ENCODE data around the gene IRAK2. TPM values are rescaled to one million over a fixed set of nuclear protein-coding genes. Genes with fewer than 3 reads are reported as not detected.
"Not testable (repeated sequence)": the region's sequence is repeated elsewhere in the genome, so short reads cannot be mapped to it uniquely, and the experiment has no call there.

IRAK2 gene
- total RNA-seq, 1 donor from 2014 or later, result 0.69 TPM

GRCh38 chr3:10121064-10121463 lies 43.7 kb upstream of the IRAK2 start:
- DNase-seq (ENCODE audit: low spot score in 2 of 2, unreplicated experiment in 2 of 2), result no peak
- H3K27ac Mint-ChIP-seq, result no peak overlapping the region
- H3K9me3 Mint-ChIP-seq, result no peaks in the 10 kb centered on the region
- TF ChIP-seq, protein P1, sequence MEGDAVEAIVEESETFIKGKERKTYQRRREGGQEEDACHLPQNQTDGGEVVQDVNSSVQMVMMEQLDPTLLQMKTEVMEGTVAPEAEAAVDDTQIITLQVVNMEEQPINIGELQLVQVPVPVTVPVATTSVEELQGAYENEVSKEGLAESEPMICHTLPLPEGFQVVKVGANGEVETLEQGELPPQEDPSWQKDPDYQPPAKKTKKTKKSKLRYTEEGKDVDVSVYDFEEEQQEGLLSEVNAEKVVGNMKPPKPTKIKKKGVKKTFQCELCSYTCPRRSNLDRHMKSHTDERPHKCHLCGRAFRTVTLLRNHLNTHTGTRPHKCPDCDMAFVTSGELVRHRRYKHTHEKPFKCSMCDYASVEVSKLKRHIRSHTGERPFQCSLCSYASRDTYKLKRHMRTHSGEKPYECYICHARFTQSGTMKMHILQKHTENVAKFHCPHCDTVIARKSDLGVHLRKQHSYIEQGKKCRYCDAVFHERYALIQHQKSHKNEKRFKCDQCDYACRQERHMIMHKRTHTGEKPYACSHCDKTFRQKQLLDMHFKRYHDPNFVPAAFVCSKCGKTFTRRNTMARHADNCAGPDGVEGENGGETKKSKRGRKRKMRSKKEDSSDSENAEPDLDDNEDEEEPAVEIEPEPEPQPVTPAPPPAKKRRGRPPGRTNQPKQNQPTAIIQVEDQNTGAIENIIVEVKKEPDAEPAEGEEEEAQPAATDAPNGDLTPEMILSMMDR (IDR thresholded peaks at IDR 0.05; ENCODE audit: unreplicated experiment), result no peak
- no peak overlapping the region for H3K4me3 Mint-ChIP-seq
- H3K36me3 Mint-ChIP-seq, result peaks cover 22% of the 10 kb centered on the region
- peaks cover 7% of the 10 kb centered on the region for H3K4me1 Mint-ChIP-seq
- H3K27me3 Mint-ChIP-seq (ENCODE audit: low read depth), result no peaks in the 10 kb centered on the region

GRCh38 chr3:10122724-10123123 lies 42.0 kb upstream of the IRAK2 start:
- Mint-ChIP-seq H3K9me3 (no peaks in the 10 kb centered on the region), H3K27ac (no peak overlapping the region), H3K27me3 (ENCODE audit: low read depth) (no peaks in the 10 kb centered on the region), H3K4me1 (no peaks in the 10 kb centered on the region), H3K4me3 (no peak overlapping the region), H3K36me3 (peaks cover 35% of the 10 kb centered on the region)
- TF ChIP-seq, protein P1 (IDR thresholded peaks at IDR 0.05; ENCODE audit: unreplicated experiment), result no peak
- no peak for DNase-seq (ENCODE audit: low spot score in 2 of 2, unreplicated experiment in 2 of 2)

DNA sequence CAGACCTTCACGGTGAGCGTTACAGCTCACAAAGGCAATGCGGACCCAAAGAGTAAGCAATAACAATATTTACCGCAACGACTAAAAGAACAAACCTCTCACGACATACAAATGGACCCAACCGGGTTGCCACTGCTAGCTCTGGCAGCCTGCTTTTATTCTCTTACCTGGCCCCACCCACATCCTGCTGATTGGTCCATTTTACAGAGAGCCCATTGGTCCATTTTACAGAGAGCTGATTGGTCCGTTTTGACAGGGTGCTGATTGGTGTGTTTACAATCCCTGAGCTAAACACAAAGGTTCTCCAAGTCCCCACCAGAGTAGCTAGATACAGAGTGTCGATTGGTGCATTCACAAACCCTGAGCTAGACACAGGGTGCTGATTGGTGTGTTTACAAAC lies 28.8 kb upstream of the IRAK2 start:
- not testable (repeated sequence) for H3K36me3 Mint-ChIP-seq; H3K4me1 Mint-ChIP-seq; H3K9me3 Mint-ChIP-seq; DNase-seq (ENCODE audit: low spot score in 2 of 2, unreplicated experiment in 2 of 2); H3K27ac Mint-ChIP-seq; H3K27me3 Mint-ChIP-seq (ENCODE audit: low read depth); H3K4me3 Mint-ChIP-seq

GRCh38 chr3:10136426-10137005 lies 28.2 kb upstream of the IRAK2 start:
- no peaks in the 10 kb centered on the region for H3K9me3 Mint-ChIP-seq
- H3K36me3 Mint-ChIP-seq, result no peaks in the 10 kb centered on the region
- TF ChIP-seq, protein P1 (IDR thresholded peaks at IDR 0.05; ENCODE audit: unreplicated experiment), result no peak
- H3K27me3 Mint-ChIP-seq (ENCODE audit: low read depth), result no peaks in the 10 kb centered on the region
- H3K4me3 Mint-ChIP-seq, result no peak overlapping the region
- H3K4me1 Mint-ChIP-seq, result no peaks in the 10 kb centered on the region
- no peak overlapping the region for H3K27ac Mint-ChIP-seq
- DNase-seq (ENCODE audit: low spot score in 2 of 2, unreplicated experiment in 2 of 2), result no peak

GRCh38 chr3:10137178-10137577 lies 27.5 kb upstream of the IRAK2 start:
- Mint-ChIP-seq H3K27ac (no peak overlapping the region), H3K27me3 (ENCODE audit: low read depth) (no peaks in the 10 kb centered on the region), H3K4me1 (peaks cover 2% of the 10 kb centered on the region), H3K36me3 (no peaks in the 10 kb centered on the region), H3K9me3 (no peaks in the 10 kb centered on the region), H3K4me3 (no peak overlapping the region)
- TF ChIP-seq, protein P1 (IDR thresholded peaks at IDR 0.05; ENCODE audit: unreplicated experiment), result no peak
- DNase-seq (ENCODE audit: low spot score in 2 of 2, unreplicated experiment in 2 of 2), result no peak

DNA sequence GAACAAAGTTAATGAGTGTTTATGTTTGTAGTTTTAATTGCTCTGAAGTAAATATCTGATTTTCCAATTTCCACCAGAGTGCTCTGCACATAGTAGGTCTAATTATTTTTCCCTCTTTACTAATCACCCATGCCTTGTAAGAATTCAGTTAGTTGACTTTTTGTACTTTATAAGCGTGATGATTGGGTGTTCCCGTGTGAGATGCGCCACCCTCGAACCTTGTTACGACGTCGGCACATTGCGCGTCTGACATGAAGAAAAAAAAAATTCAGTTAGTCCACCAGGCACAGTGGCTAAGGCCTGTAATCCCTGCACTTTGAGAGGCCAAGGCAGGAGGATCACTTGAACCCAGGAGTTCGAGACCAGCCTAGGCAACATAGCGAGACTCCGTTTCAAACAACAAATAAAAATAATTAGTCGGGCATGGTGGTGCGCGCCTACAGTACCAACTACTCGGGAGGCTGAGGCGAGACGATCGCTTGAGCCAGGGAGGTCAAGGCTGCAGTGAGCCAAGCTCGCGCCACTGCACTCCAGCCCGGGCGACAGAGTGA lies 23.6 kb upstream of the IRAK2 start:
- TF ChIP-seq, protein P1 (IDR thresholded peaks at IDR 0.05; ENCODE audit: unreplicated experiment), result no peak
- Mint-ChIP-seq H3K4me1 (peaks cover 20% of the 10 kb centered on the region), H3K9me3 (no peaks in the 10 kb centered on the region), H3K4me3 (peak overlapping the region; percentile 91), H3K36me3 (peaks cover 8% of the 10 kb centered on the region), H3K27ac (no peak overlapping the region), H3K27me3 (ENCODE audit: low read depth) (no peaks in the 10 kb centered on the region)
- DNase-seq (ENCODE audit: low spot score in 2 of 2, unreplicated experiment in 2 of 2), result no peak

Data from mesothelial cell of epicardium (in vitro differentiated cells).